GM19240 (cell line): ENCODE data around the gene GFY.

ENCODE experiments used
- DNase-seq: peaks from one replicate; pipeline ENCODE4 v3.0.0; 2011; ENCODE audit warnings: low spot score; ENCODE audit not compliant: insufficient read length

Gene GFY

DNA sequence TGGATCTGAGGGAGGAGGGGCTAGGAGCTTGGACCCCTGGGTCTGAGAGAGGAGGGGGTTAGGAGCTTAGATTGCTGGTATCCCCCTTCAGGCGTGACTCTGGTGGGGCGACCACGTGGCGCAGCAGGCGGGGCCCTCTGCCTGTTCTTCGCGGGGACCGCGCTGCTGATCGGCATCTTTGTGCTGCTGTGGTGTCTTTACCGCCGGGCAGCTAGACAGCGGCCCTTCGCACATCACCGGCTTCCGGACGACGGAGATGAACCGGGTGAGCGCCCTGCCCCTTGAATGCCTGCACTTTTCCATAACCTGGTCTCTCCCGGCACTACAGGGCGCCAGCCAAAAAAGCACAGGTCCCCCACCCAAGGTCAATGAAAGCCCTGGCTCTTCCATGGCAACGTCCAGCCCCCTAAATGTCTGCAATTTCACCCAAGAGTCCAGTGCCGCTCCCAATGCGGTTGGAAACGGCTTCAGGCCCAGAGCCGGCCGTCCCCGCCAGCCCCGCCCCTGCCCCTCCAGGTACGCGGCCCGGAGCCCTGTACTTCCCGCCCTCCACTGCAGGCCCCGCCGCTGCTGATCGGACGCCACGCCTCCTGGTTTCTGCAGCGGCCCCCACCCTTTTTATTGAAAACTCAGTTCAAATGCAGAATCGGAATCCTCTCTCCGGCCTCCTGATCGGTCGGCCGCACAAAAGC, 2.8 kb downstream of the GFY start:
- DNase-seq, result no peak

- no peak for DNase-seq
These were observed 3.6 kb downstream of the GFY start for GRCh38 chr19:49428547-49429451.

DNA sequence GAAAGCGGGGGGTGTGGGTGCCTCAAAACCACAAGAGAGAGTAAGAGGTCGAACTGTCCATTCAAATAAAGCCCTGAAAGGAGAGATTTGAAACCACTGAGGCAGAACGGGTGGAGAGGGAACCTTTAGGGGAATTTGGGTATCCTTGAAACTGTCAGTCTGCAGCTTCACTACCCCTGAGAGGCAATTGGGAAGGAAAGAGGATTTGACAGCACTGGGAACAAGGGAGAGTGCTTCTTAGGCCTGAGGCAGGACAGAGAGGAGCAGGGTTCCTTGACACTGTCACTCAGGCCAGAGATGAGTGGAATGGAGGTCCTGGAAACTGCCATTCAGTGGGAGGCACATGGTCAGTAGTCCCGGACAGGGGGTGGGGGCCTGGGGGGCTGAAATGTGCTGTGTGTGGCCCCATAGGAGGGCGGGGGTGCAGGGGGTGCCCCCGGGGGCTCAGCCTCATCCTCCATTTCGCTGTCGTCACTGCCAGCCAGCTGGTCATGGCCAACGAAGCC, 5.0 kb downstream of the GFY start:
- DNase-seq, result no peak

GRCh38 chr19:49430678-49431329, 5.6 kb downstream of the GFY start:
- no peak for DNase-seq

DNA sequence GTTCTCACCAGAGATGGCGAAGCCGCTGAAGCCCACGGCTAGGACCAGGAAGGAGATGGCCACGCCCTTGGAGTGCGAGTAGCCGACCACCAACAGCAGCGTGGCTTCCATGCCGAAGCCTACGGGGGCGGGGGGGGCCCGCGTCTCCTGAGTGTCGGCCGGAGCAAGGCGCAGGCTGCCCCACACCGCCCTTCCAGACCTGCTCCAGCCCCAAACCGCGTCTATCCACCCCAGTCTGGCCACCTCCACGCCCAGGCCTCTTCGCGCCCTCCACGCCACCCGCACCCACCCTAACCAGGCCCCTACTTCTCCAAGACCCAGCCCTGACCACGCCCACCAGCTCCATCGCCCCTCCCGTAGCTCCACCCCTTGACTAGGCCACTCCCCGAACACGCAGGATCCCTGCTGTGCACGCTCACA, 6.2 kb downstream of the GFY start:
- no peak for DNase-seq

GRCh38 chr19:49432141-49433073, 7.2 kb downstream of the GFY start:
- DNase-seq, result no peak

GRCh38 chr19:49433240-49433901, 8.2 kb downstream of the GFY start:
- no peak for DNase-seq

DNA sequence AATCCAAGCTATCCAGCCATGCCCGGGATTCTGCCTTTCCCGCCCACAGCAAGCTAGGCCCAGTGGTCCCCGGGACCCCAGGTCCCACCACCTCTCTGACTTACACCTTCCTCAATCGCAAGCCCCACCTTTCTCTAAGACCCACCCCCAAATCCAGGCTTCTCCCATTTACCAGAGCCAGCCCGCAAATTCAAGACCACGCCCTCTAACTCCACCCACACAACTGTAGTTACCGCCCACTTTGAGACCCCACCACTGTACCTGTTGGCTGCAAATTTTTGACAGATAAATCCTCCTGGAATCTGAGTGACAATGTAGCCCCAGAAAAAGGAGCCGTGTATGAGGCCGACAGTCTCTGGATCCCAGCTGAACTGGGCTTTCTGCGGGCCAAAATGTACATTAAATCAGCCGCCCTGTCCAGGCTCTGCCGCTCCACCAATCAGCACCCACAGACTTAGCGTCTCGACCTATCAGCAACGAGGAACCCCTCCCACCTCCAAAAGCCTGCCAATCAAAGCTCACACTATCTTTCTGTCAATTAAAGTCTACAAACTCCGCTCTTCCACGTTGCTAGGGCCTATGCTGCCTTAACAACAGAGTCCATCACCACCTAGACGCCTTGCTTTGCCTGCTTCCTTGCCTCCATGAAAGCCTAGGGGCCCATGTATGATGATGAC, 9.9 kb downstream of the GFY start:
- DNase-seq, result no peak

DNA sequence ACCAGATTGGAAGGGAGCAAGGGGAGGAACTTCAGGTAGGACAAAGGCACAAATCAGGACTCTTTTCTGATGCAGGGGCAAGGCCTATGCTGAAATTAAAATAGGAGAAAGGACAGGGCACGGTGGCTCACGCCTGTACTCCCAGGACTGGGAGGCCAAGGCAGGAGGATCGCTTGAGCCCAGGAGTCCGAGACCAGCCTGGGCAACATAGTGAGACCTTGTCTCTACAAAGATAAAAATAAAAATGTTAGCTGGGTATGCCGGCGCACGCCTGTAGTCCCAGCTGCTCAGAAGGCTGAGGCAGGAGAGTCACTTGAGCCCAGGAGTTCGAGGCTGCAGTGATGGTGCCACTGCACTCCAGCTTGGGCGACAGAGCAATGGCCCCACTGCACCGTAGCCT, 10.5 kb downstream of the GFY start:
- no peak for DNase-seq

DNA sequence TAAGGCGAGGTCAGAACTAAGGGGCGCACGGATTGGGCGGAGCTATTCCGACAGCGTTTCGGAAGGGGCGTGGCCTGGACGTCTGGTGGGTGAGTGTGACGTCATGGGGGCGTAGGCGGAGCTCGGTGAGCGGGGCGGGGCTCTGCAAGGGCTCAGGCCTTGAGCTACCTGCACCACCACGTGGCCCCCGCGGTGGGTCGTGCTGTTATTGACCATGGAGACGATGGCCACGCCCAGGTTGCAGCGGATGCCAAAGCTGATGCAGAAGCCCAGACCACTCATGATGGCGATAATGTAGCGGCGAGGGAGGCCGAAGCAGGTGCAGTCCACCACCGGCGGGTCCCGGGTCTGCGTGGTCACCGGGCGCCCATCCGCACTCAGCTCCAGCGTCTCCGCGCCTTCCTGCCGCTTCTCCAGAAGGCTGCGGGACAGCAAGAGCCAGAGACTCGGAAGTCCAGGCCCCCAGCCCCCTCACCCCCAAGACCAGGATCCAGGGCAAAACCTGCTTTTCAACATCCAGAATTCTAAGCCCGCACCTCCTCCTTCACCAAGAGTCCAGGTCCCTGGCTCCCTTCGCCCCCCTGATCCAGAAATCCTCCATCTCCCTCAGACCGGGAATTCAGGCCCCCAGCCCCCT, 11.3 kb downstream of the GFY start:
- DNase-seq, result no peak

- no peak for DNase-seq
These were observed 12.0 kb downstream of the GFY start for GRCh38 chr19:49437231-49437630.

DNA sequence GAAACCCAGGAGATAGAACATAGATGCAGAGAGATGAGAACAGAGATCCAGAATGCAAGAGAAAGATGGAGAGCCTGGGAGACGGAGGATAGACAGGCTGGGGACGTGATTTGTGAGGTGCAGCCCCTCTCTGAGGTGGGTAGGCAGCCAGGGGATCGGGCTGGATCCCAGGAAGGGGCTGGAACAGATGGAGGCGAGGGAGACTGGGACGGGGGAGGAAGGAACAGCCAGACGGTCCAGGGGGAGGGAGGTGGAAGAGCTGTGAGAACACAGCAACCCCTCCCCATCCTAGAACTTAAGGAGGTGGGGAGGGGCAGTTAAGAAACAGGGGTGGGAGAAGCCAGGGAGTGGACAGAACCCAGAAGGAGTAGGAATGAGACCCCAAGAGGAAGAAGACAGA, 13.1 kb downstream of the GFY start:
- DNase-seq, result no peak

DNA sequence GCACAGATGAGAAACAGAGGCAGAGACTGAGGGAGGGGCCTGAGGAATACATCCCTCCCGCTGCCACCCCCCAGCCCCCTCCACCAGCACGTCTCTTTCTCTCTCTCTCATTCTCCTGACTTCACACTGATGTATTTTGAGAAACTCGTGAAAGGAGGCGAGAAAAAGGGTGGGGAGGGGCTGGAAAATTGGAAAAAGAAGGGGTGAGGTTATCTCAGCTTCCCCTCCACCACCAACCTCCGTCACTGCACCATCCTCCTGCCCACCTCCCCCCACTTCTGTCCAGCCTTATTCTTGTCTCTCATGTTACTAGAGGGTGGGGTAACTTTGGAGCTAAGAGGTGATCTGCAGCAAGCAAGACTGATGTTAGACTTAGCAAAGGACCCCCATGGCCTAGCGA, 14.6 kb downstream of the GFY start:
- no peak for DNase-seq

DNA sequence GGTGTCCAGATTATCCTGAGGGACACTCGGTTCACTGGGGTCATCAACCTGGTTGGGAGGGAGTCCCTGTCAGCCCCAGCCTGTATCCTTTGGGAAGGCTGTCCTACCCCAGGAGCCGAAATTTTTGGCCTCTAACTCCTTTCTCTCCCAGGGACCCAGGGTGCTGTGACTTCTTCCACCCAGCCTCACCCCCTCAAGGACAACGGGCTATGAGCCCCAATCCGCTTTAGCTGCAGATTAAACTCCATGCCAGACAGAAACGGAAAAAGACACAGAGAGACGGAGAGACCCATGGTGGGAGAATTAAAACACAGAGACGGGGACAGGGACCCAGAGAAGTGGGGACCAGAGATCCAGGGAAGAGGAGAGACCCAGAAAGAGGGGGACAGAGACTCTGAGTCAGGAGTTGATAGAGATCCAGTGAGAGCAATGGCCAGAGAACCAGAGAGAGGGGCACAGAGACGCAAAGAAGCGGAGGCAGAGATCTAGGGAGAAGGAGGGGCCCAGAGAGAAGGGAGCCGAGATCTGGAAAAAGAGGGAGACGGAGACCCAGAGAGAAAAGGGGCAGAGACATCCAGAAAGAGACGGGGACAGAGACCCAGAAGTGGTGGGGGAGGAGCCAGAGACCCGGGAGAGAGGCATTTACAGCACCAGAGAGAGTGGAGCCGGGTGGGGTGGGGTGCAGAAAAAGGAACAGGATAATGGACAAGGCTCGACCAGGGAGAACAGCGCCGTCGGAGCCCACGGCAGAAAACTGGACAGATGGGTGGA, 15.4 kb downstream of the GFY start:
- no peak for DNase-seq

- no peak for DNase-seq
These were observed 16.2 kb downstream of the GFY start, which contains the start of gene SLC17A7 for GRCh38 chr19:49441210-49441959. Gene SLC17A7, minus strand, starts transcription at chr19:49441527. Its CDS starts 148 bp downstream, at chr19:49441379.

GRCh38 chr19:49441960-49442350, 16.8 kb downstream of the GFY start:
- DNase-seq, result no peak

DNA sequence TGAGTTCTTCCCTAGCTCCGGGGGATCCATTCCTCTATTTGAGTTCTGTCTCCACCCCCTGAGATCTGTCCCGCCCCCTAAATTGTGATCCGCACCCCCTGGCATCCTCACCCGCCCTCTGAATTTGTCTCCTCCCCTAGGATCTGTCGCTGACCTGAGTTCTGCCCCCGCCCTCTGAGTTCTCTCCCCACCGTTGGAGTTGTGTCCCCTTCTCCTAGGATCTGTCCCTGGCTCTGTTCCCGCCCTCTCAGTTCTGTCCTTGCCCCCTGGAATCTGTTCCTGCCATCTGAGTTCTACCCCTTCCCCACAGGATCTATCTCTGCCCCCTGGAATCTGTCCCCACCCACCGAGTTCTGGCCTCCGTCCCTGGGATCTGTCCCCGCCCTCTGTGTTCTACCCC, 17.2 kb downstream of the GFY start:
- DNase-seq, result no peak
